ENCODE data around the gene DALRD3.

DALRD3 gene

GRCh38 chr3:48997714-48998637 lies 20.4 kb downstream of the DALRD3 start:
- no peak overlapping the region for H3K4me3 Mint-ChIP-seq
- DNase-seq: peak; percentile 62
- peaks cover 6% of the 10 kb centered on the region for H3K27me3 Mint-ChIP-seq (ENCODE audit: low read depth, poor library complexity)
- peaks cover 11% of the 10 kb centered on the region for H3K36me3 Mint-ChIP-seq (ENCODE audit: low read depth)
- no peak for TF ChIP-seq CTCF (IDR thresholded peaks at IDR 0.05)
- no peaks in the 10 kb centered on the region for H3K9me3 Mint-ChIP-seq
- peak overlapping the region; percentile 68 for H3K27ac Mint-ChIP-seq
- peaks cover 26% of the 10 kb centered on the region for H3K4me1 Mint-ChIP-seq

DNA sequence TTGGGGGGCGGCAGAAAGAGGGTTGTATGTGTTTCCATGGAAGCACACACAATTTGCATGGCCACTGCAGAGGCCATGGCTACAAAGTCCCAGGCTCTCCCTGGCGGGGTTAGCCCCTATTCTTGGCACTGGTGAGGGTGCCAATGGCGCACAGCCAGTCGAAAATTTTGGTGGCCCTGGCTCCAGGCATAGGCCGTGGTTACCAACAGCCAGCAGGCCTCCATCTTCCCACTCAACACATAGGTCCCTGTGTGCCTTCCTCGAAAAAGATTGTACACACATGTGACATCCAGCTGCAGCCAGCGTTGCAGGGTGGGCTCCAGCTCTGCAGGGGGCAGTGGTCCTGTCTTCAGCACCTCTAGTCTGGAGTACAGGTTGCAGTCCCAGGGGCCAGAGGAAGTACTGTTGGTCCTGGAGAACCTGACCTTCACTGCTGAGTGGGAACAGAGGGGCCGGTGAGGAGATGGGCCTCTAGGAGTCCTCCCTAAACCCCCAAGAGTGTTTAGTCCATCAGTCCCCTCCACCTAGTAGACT lies 21.2 kb downstream of the DALRD3 start:
- peaks cover 8% of the 10 kb centered on the region for H3K36me3 Mint-ChIP-seq (ENCODE audit: low read depth)

GRCh38 chr3:48996640-48997039 lies 21.7 kb downstream of the DALRD3 start:
- no peak for TF ChIP-seq CTCF (IDR thresholded peaks at IDR 0.05)
- Mint-ChIP-seq H3K27me3 (ENCODE audit: low read depth, poor library complexity) (peaks cover 2% of the 10 kb centered on the region), H3K36me3 (ENCODE audit: low read depth) (peaks cover 6% of the 10 kb centered on the region), H3K4me3 (no peak overlapping the region), H3K9me3 (no peaks in the 10 kb centered on the region), H3K27ac (no peak overlapping the region), H3K4me1 (peaks cover 31% of the 10 kb centered on the region)
- no peak for DNase-seq

More for the DNA sequence above, 21.2 kb downstream of the DALRD3 start:
- DNase-seq: no peak
- Mint-ChIP-seq H3K4me1 (peaks cover 26% of the 10 kb centered on the region), H3K4me3 (no peak overlapping the region), H3K9me3 (no peaks in the 10 kb centered on the region), H3K27ac (no peak overlapping the region), H3K27me3 (ENCODE audit: low read depth, poor library complexity) (peaks cover 3% of the 10 kb centered on the region)
- TF ChIP-seq CTCF (IDR thresholded peaks at IDR 0.05): no peak

DNA sequence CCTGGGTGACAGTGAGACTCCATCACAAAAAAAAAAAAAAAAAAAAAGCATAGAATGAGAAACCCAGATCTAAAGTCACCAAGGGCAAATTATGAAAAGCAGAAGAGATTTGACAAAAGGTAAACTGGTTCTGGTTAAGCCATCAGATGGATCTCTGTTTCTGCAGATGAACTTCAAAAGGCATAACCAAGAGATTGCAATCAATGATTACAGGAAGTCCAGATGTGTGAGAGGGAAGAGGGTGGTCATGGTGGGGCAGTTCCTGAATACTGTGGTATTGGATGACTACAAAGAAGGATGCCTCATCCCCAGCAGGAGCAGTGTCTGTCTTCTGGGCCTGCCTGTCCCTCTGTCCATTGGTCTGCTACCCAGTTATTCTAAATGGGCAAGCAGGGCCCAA lies 24.5 kb downstream of the DALRD3 start:
- Mint-ChIP-seq H3K9me3 (no peaks in the 10 kb centered on the region), H3K27ac (no peak overlapping the region), H3K36me3 (ENCODE audit: low read depth) (peaks cover 6% of the 10 kb centered on the region), H3K4me3 (no peak overlapping the region), H3K27me3 (ENCODE audit: low read depth, poor library complexity) (peaks cover 2% of the 10 kb centered on the region), H3K4me1 (peaks cover 42% of the 10 kb centered on the region)
- TF ChIP-seq CTCF (IDR thresholded peaks at IDR 0.05): no peak
- DNase-seq: no peak

DNA sequence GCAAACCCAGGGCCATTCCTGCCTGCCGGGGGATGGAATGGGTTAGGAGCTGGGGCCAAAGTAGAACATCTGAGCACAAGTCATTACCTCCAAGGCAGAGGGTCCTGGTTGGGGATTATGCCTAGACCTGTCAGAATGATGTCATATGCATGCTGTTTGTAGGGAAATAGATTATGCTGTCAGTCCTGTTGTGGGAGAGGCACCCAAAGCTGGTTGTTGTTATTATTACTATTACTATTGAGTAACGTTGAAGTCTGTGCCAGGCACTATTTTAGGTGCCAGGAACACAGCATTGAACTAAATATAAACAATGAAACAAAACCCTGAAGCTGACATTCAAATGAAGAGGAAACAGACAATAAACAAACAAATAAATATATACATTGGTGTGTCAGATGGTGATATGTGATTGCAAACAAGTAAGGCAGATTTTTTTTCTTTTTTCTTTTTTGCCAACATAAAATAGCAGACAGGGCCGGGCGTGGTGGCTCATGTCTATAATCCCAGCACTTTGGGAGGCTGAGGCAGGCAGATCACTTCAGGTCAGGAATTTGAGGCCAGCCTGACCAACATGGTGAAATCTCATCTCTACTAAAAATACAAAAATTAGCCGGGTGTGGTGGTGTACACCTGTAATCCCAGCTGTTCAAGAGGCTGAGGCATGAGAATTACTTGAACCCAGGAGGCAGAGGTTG lies 26.4 kb downstream of the DALRD3 start:
- peaks cover 7% of the 10 kb centered on the region for H3K27me3 Mint-ChIP-seq (ENCODE audit: low read depth, poor library complexity)
- TF ChIP-seq CTCF (IDR thresholded peaks at IDR 0.05): no peak
- peaks cover 33% of the 10 kb centered on the region for H3K4me1 Mint-ChIP-seq
- peaks cover 6% of the 10 kb centered on the region for H3K36me3 Mint-ChIP-seq (ENCODE audit: low read depth)
- H3K27ac Mint-ChIP-seq: no peak overlapping the region
- peak overlapping the region; percentile 72 for H3K4me3 Mint-ChIP-seq
- DNase-seq: no peak
- no peaks in the 10 kb centered on the region for H3K9me3 Mint-ChIP-seq
